Activated naive CD8-positive, alpha-beta T cell (primary cell): ENCODE data around the gene C4orf46.
"Not testable (repeated sequence)": the region's sequence is repeated elsewhere in the genome, so short reads cannot be mapped to it uniquely, and the experiment has no call there.

Experiments
- H3K27ac Mint-ChIP-seq: one replicate; pipeline ENCODE4 v1.8.0; 2021; ENCODE audit warnings: mixed read lengths
- H3K27me3 Mint-ChIP-seq: one replicate; pipeline ENCODE4 v1.8.0; 2021; ENCODE audit warnings: mixed read lengths
- H3K36me3 Mint-ChIP-seq: one replicate; pipeline ENCODE4 v1.8.0; 2021; ENCODE audit warnings: mixed read lengths
- H3K4me1 Mint-ChIP-seq: one replicate; pipeline ENCODE4 v1.8.0; 2021; ENCODE audit warnings: low read depth, mixed read lengths
- H3K4me3 Mint-ChIP-seq: one replicate; pipeline ENCODE4 v1.8.0; 2021; ENCODE audit warnings: mild to moderate bottlenecking, mixed read lengths
- H3K9me3 Mint-ChIP-seq: one replicate; pipeline ENCODE4 v1.8.0; 2021; ENCODE audit warnings: low read depth, mixed read lengths

The C4orf46 gene

DNA sequence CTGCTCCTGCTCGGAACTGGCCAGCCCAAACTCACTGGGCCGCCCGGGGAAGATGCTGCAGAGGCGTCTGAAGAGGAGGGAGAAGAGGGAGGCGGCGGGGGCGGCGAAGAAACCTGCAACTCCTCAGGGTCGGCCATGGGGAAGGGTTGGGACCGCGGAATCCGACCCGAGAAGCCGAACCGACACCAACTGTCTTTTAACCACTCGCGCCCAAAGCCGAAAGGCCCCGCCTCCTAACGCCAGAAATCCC is at the start of gene C4orf46:
TSS of gene C4orf46 (minus strand) at position 223 of the 250 bp plus-strand sequence. CDS start at position 137, 86 bp downstream.
- Mint-ChIP-seq H3K27me3 (no peaks in the 10 kb centered on the region), H3K36me3 (peaks cover 1% of the 10 kb centered on the region), H3K4me1 (peaks cover 23% of the 10 kb centered on the region), H3K9me3 (no peaks in the 10 kb centered on the region), H3K27ac (peak within 1 kb of the TSS; percentile 97), H3K4me3 (peak within 1 kb of the TSS; percentile 98)

DNA sequence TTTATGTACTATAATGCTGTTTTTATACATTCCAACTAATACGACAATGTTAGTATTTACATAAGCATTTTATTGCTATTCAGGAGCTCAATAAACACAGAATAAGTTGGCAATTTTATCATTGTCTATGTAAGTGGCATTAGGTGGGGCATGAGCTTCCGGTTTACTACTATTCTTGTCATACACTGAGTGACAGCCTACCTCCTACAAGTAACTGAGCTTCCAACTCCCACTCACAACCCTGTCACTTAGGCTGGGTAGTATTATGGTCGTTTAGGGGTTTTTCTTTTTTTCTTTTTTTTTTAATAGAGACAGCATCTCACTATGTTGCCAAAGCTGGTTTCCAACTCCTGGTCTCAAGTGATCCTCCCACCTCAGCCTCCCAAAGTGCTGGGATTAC is 44.1 kb upstream of the C4orf46 start:
- Mint-ChIP-seq H3K4me1 (peaks cover 17% of the 10 kb centered on the region), H3K4me3 (no peak overlapping the region), H3K27me3 (no peaks in the 10 kb centered on the region), H3K9me3 (no peaks in the 10 kb centered on the region), H3K36me3 (peaks cover 10% of the 10 kb centered on the region), H3K27ac (no peak overlapping the region)

DNA sequence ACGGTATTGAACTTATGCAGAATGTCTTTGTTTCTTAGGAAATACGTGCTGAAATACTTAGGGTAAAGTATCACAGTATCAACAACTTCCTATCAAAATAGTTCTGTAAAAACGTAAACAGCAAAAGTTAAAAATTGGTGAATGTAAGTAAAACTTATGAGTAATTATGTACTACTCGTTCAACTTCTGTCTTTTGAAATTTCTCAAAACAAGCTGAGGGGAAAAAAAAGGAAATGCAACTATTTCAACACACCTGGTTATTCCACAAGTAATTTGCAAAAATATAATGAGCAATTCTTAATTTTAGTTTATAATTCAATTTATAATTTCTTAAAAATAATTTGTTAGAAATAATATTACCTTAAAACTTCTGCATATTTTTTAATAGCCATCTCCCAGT is 43.2 kb upstream of the C4orf46 start:
- no peak overlapping the region for H3K27ac Mint-ChIP-seq
- peaks cover 10% of the 10 kb centered on the region for H3K36me3 Mint-ChIP-seq
- H3K4me1 Mint-ChIP-seq = peaks cover 17% of the 10 kb centered on the region

DNA sequence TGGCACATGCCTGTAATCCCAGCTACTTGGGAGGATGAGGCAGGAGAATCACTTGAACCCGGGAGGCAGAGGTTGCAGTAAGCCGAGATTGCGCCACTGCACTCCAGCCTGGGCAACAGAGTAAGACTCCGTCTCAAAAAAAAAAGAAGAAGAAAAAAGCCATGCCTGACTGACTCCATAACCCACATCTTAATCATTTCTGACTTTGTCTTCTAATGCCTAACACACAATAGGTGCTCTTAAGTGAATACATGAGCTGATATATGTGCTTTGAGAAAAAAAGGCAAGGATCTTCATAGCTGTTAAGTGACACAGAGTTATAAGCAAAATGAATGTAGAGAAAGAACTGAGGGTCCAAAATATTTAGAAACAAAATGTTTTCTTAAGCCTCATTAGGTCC is 40.9 kb upstream of the C4orf46 start:
- H3K27ac Mint-ChIP-seq, H3K27me3 Mint-ChIP-seq, H3K9me3 Mint-ChIP-seq, H3K4me1 Mint-ChIP-seq, H3K4me3 Mint-ChIP-seq, H3K36me3 Mint-ChIP-seq: not testable (repeated sequence)

More for the DNA sequence above, 43.2 kb upstream of the C4orf46 start:
- no peaks in the 10 kb centered on the region for H3K9me3 Mint-ChIP-seq
- H3K4me3 Mint-ChIP-seq = no peak overlapping the region
- no peaks in the 10 kb centered on the region for H3K27me3 Mint-ChIP-seq

DNA sequence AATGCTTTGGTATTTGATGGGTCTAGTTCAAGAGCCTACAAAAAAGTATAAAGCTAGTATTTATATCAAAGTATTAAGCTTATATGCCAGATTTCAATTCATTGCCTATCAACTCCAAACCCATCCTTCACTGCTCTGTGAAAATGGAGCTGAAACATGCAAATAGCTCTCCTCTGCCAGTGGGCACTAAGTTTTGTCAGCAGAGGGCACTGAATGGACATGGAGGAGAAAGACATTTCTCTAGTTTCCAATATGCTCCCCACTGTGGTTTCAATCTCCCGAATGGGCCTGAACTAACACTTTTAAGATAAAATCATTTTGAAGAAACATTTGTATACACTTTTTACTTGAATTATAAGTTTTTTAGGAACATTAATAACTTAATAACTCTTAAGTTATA is 39.1 kb upstream of the C4orf46 start:
- Mint-ChIP-seq H3K36me3 (peaks cover 12% of the 10 kb centered on the region), H3K4me3 (no peak overlapping the region)

DNA sequence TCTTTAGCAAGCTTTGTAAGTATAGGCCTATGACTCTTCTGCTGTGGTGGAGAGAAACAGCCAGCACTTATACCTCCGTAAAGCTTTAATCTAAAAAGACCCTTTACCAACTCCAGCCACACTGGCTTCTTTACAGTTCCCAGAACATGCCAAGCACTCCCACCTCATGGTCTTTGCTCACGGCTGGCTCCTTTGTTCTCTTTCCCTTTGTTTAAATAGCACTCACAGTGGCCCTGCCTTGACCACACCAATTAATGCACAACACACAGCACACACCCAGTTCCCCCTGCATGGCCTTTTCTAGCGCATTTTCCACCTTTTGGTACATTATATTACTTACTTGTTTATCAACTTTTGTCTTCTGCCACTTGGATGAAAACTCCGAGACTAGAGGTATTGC is 32.6 kb upstream of the C4orf46 start:
- H3K27ac Mint-ChIP-seq = no peak overlapping the region
- no peaks in the 10 kb centered on the region for H3K27me3 Mint-ChIP-seq
- H3K9me3 Mint-ChIP-seq = no peaks in the 10 kb centered on the region
- H3K4me3 Mint-ChIP-seq = no peak overlapping the region
- H3K4me1 Mint-ChIP-seq = no peaks in the 10 kb centered on the region
- peaks cover 9% of the 10 kb centered on the region for H3K36me3 Mint-ChIP-seq

More for the DNA sequence above, 39.1 kb upstream of the C4orf46 start:
- no peak overlapping the region for H3K27ac Mint-ChIP-seq
- H3K9me3 Mint-ChIP-seq = no peaks in the 10 kb centered on the region
- peaks cover 4% of the 10 kb centered on the region for H3K4me1 Mint-ChIP-seq
- no peaks in the 10 kb centered on the region for H3K27me3 Mint-ChIP-seq

DNA sequence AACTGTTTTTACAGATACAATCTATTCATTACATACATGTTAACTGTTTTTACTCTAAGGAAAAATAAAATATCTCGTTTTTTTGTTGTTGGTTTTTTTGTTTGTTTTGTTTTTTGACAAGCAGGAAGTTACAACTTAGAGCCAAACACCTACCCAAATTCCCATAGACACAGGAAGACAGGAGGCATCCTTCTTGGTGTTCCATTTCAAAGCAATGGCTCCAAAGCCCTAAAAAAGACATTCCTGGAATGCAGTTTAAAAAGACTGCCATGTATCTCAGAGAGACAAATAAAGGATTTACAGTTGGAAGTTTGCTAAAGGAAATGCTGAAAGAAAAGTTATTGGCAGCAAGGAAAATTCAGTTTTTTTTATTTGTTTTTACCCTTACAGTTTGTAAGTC is 17.1 kb upstream of the C4orf46 start:
- Mint-ChIP-seq H3K4me1 (no peaks in the 10 kb centered on the region), H3K36me3 (peaks cover 15% of the 10 kb centered on the region), H3K4me3 (no peak overlapping the region), H3K27me3 (no peaks in the 10 kb centered on the region), H3K27ac (no peak overlapping the region), H3K9me3 (no peaks in the 10 kb centered on the region)

DNA sequence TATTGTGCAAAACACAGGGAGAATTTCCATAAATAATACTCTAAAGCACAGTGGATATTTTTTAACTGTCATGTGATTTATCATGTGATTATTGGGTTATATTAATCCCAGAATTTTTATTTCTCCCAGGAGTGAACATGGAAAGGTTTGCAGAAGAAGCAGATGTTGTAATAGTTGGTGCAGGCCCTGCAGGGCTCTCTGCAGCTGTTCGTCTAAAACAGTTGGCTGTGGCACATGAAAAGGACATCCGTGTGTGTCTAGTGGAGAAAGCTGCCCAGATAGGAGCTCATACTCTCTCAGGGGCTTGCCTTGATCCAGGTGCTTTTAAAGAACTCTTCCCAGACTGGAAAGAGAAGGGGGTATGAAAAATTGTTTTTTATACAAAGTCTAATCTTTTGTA is 10.4 kb upstream of the C4orf46 start:
- Mint-ChIP-seq H3K27me3 (no peaks in the 10 kb centered on the region), H3K4me1 (peaks cover 2% of the 10 kb centered on the region), H3K36me3 (peaks cover 19% of the 10 kb centered on the region)

DNA sequence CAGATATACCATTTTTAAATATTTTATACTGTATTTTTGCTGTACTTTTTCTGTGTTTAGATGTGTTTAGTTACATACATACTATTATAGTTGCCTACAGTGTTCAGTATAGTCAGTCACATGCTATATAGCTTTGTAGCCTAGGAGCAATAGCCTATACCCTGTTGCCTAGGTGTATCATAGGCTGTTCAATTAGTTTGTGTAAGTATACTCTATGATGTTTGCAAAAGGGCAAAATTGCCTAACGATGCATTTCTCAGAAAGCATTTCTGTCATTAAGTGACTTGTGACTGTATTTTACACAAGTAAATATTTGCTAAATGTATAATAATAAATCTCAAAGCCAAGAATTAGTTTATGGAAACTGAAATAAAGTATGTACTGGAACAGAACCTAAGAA is 9.9 kb upstream of the C4orf46 start:
- peaks cover 3% of the 10 kb centered on the region for H3K4me1 Mint-ChIP-seq
- H3K27ac Mint-ChIP-seq = no peak overlapping the region
- H3K27me3 Mint-ChIP-seq = no peaks in the 10 kb centered on the region
- H3K4me3 Mint-ChIP-seq = no peak overlapping the region
- H3K36me3 Mint-ChIP-seq = peaks cover 20% of the 10 kb centered on the region
- no peaks in the 10 kb centered on the region for H3K9me3 Mint-ChIP-seq

More for the DNA sequence above, 10.4 kb upstream of the C4orf46 start:
- Mint-ChIP-seq H3K27ac (no peak overlapping the region), H3K4me3 (no peak overlapping the region), H3K9me3 (no peaks in the 10 kb centered on the region)

DNA sequence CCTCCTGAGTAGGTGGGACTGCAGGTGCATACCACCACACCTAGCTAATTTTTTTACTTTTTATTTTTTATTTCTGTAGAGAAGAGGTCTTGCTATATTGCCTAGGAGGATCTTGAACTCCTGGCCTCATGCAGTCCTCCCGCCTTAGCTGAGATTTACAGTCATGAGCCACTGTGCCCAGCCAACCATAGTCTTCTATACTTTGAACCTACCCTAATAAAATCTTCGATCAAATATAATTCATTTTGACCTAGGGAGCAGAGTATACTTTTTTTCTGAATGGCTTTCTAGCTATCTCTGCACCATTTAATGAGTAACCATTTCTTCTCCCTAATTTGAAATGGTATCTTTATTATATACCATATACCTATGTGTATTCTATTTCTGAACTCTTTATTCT is 7.1 kb upstream of the C4orf46 start:
- no peaks in the 10 kb centered on the region for H3K27me3 Mint-ChIP-seq
- peaks cover 14% of the 10 kb centered on the region for H3K36me3 Mint-ChIP-seq
- peaks cover 7% of the 10 kb centered on the region for H3K4me1 Mint-ChIP-seq
- no peak overlapping the region for H3K27ac Mint-ChIP-seq
- H3K9me3 Mint-ChIP-seq = no peaks in the 10 kb centered on the region
- H3K4me3 Mint-ChIP-seq = no peak overlapping the region

DNA sequence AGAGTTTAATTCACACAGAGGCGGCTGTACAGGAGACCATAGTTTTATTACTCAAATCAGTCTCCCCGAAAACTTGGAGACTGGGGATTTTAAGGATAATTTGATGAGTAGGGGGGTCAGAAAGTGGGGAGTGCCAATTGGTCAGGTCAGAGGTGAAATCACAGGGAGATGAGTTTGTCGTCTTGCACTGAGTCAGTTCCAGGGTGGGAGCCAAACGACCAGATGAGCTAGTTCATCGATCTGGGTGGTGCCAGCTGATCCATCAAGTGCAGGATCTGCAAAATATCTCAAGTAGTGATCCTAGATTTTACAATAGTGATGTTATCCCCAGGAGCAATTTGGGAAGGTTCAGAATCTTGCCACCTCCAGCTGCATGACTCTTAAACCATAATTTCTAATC is 4.4 kb upstream of the C4orf46 start:
- Mint-ChIP-seq H3K27me3 (no peaks in the 10 kb centered on the region), H3K36me3 (peaks cover 11% of the 10 kb centered on the region), H3K4me1 (peaks cover 18% of the 10 kb centered on the region), H3K9me3 (no peaks in the 10 kb centered on the region), H3K27ac (no peak overlapping the region), H3K4me3 (no peak overlapping the region)

DNA sequence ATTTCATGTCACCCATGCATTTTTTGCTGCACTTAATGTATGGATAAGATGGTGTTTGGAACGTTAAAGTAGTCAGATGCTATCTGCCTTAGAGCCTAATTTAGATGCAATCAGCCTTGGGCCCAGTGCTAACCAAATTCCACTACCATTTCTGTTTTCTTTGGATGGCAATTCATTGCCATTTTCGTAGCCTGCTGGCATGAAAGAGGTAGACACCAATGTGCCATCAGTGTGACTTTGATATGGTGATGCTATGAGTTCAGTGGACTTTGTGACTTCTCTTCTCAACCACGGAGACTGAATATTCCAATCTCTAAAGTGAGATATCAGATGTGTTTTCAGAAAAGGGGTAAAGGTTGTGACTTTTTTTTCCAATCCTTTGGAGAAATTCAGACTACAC is 1.9 kb upstream of the C4orf46 start:
- H3K27ac Mint-ChIP-seq = no peak overlapping the region
- H3K36me3 Mint-ChIP-seq = peaks cover 4% of the 10 kb centered on the region
- peak overlapping the region; percentile 98 for H3K4me3 Mint-ChIP-seq
- H3K27me3 Mint-ChIP-seq = no peaks in the 10 kb centered on the region
- peaks cover 24% of the 10 kb centered on the region for H3K4me1 Mint-ChIP-seq
- no peaks in the 10 kb centered on the region for H3K9me3 Mint-ChIP-seq

DNA sequence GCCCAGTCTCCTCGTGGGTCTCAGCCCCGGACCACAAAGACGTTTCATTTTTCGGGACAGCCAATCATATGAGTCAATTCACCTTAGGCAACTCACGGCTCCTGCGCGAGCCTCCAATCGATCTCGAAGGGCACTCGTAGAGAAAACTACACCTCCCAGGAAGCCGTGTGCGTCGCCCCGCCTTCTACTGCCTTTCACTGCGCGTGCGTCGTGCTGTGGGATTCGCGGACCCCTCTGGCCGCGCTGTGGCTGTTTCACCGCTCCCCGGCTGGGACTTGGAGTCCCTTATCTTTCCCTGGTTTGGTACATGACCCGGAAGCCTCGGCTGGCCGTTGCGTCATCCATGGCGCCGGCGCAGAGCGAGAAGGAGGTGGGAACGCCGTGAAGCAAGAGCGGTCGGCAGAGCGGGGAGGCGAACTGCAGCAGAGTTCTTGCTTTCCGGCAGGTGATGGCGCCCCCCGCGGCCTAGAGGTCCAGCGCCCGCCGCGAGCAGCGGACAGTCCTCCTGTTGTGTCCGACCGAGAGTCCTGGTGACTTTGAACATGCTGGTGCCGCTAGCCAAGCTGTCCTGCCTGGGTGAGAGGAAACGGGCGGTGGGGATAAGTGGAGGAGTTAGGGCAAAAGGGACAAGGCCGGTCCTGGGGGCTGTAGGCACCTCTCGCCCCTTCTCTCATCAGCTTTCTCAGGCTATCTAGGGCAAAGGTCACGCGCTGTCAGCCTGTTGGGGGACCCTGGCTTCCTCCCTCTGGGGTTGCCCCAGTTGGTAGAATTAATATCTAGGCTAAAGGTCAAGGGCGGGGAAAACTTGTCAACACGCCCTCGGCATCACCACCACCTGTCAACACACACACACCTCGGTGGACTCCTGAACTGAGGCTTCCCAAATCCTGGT is 474 bp upstream of the C4orf46 start, which contains the start of gene ETFDH:
TSS of gene ETFDH (plus strand) at position 382 of the 892 bp plus-strand sequence. CDS start at position 543, 161 bp downstream.
- Mint-ChIP-seq H3K27me3 (no peaks in the 10 kb centered on the region), H3K36me3 (peaks cover 2% of the 10 kb centered on the region), H3K27ac (peak within 1 kb of the TSS; percentile 97), H3K4me3 (peak within 1 kb of the TSS; percentile 98), H3K9me3 (no peaks in the 10 kb centered on the region), H3K4me1 (peaks cover 24% of the 10 kb centered on the region)

DNA sequence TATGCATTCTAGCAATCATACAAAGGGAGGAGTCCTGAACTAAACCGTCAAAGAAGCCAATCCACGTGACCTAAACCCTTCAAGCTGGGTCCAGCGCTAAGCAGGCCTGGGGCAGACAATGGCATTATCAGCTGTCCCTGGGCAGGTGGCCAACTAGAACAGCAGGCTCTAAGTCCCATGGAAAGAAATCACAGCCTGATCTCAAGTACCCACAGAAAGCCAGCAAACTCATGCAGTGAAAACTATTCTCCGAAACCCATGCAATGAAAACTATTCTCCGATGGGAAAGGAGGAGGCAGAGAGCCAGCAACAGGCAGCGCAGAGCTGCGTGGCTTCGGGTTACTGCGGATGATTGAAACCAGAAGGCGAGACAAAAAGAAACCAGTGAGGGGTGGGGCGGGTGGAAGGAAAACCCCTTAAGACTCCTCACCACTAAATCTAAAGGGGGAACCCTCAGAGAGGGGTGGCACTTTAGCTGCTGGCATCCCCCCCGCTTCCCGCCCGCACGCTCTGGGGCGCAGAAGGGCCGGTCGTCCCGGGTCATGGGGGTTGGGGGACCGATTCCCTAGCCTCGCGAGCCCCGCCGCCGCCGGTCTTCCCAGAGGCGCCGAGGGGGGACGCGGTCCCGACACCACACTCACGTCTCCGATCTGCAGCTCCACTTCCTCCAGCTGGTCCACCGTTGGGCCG is 567 bp downstream of the C4orf46 start:
- Mint-ChIP-seq H3K27ac (peak overlapping the region; percentile 97), H3K36me3 (peaks cover 2% of the 10 kb centered on the region), H3K4me1 (peaks cover 22% of the 10 kb centered on the region), H3K27me3 (no peaks in the 10 kb centered on the region), H3K9me3 (no peaks in the 10 kb centered on the region), H3K4me3 (peak overlapping the region; percentile 98)

DNA sequence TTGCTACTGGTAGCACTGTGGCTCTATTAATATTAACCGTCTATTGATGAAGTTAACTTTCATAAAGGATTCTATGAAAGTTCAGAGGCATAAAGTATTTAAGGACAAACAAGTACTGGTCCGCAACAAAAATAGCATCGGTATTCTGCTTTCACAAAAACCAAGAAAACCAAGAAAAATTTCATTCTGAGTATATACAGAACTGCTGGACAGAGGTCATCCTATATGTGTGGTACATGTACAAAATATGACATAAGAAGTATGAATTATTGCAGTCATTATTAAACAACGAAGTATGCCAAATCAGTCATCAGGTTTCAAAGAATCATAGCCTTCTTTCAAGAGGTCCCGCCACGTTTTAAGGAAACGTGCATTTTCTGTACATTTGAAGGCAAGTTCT is 2.4 kb downstream of the C4orf46 start:
- peaks cover 20% of the 10 kb centered on the region for H3K4me1 Mint-ChIP-seq
- peaks cover 2% of the 10 kb centered on the region for H3K36me3 Mint-ChIP-seq
- no peak overlapping the region for H3K4me3 Mint-ChIP-seq
- H3K27me3 Mint-ChIP-seq = no peaks in the 10 kb centered on the region
- no peak overlapping the region for H3K27ac Mint-ChIP-seq
- H3K9me3 Mint-ChIP-seq = no peaks in the 10 kb centered on the region
